Effector memory CD8-positive, alpha-beta T cell (primary cell): ENCODE results near the gene SERINC5.
"Not testable (repeated sequence)": the region's sequence is repeated elsewhere in the genome, so short reads cannot be mapped to it uniquely, and the experiment has no call there.

Experiments
- ATAC-seq: fragments of 150-1000 bp; cut with Tn5 transposase; replicated peaks from 2 replicates; pipeline ENCODE4 v1.10.0; 2021; ENCODE audit warnings: mild to moderate bottlenecking, moderate library complexity
- DNase-seq, 3 experiments: peaks; one replicate each; pipeline ENCODE4 v3.0.0; 2021
- H3K27ac Mint-ChIP-seq, 2 donors: one replicate each; pipeline ENCODE4 v1.8.0; 2022; ENCODE audit warnings: mild to moderate bottlenecking in 2 of 2, mixed read lengths in 2 of 2, moderate library complexity in 2 of 2
- H3K27me3 Mint-ChIP-seq, 2 donors: one replicate each; pipeline ENCODE4 v1.8.0; 2022; ENCODE audit warnings: mixed read lengths in 2 of 2
- H3K36me3 Mint-ChIP-seq: one replicate; pipeline ENCODE4 v1.8.0; 2022; ENCODE audit warnings: mild to moderate bottlenecking, moderate library complexity, mixed read lengths; ENCODE audit not compliant: insufficient read depth
- H3K4me1 Mint-ChIP-seq, 2 donors: one replicate each; pipeline ENCODE4 v1.8.0; 2022; ENCODE audit warnings: low read depth in 2 of 2, mixed read lengths in 2 of 2
- H3K4me3 Mint-ChIP-seq, 2 donors: one replicate each; pipeline ENCODE4 v1.8.0; 2022; ENCODE audit warnings: mild to moderate bottlenecking in 2 of 2, mixed read lengths in 2 of 2, moderate library complexity in 2 of 2
- H3K9me3 Mint-ChIP-seq, 2 donors: one replicate each; pipeline ENCODE4 v1.8.0; 2022; ENCODE audit warnings: mixed read lengths in 2 of 2

Gene SERINC5

GRCh38 chr5:80139466-80139972, 116.3 kb downstream of the SERINC5 start:
- DNase-seq (no peak), ATAC-seq (no peak)
- H3K4me3 Mint-ChIP-seq = peak overlapping the region in 1 of 2 donors; percentile 34
- peak overlapping the region; percentile 70 to 76 for H3K27ac Mint-ChIP-seq
- no peaks in the 10 kb centered on the region for H3K27me3 Mint-ChIP-seq
- peaks cover 36 to 43% of the 10 kb centered on the region in 2 donors for H3K4me1 Mint-ChIP-seq
- H3K36me3 Mint-ChIP-seq = peaks cover 15% of the 10 kb centered on the region
- H3K9me3 Mint-ChIP-seq = no peaks in the 10 kb centered on the region

- Mint-ChIP-seq H3K4me1 (peaks cover 37 to 43% of the 10 kb centered on the region in 2 donors), H3K9me3 (no peaks in the 10 kb centered on the region), H3K4me3 (no peak overlapping the region), H3K27ac (peak overlapping the region; percentile 51 to 70), H3K36me3 (peaks cover 10% of the 10 kb centered on the region), H3K27me3 (no peaks in the 10 kb centered on the region)
- ATAC-seq (no peak), DNase-seq (no peak)
These were observed 117.4 kb downstream of the SERINC5 start for GRCh38 chr5:80138486-80138885.

- peak; percentile 13 for ATAC-seq
- H3K9me3 Mint-ChIP-seq, DNase-seq, H3K27me3 Mint-ChIP-seq, H3K36me3 Mint-ChIP-seq: not testable (repeated sequence)
- Mint-ChIP-seq H3K27ac (peak overlapping the region; percentile 89 to 93), H3K4me3 (peak overlapping the region; percentile 59 to 68), H3K4me1 (peaks cover 36 to 40% of the 10 kb centered on the region in 2 donors)
These were observed 119.0 kb downstream of the SERINC5 start for GRCh38 chr5:80136798-80137197.

GRCh38 chr5:80134876-80135275, 121.0 kb downstream of the SERINC5 start:
- Mint-ChIP-seq H3K36me3 (peaks cover 7% of the 10 kb centered on the region), H3K27ac (peak overlapping the region; percentile 89 to 93), H3K27me3 (no peaks in the 10 kb centered on the region), H3K4me1 (peaks cover 29 to 30% of the 10 kb centered on the region in 2 donors), H3K4me3 (peak overlapping the region; percentile 59 to 68), H3K9me3 (no peaks in the 10 kb centered on the region)
- no peak for ATAC-seq
- no peak for DNase-seq

- H3K4me1 Mint-ChIP-seq = peaks cover 21 to 24% of the 10 kb centered on the region in 2 donors
- ATAC-seq (no peak), DNase-seq (no peak)
- H3K9me3 Mint-ChIP-seq = no peaks in the 10 kb centered on the region
- H3K4me3 Mint-ChIP-seq = no peak overlapping the region
- H3K27ac Mint-ChIP-seq = no peak overlapping the region
- H3K27me3 Mint-ChIP-seq = no peaks in the 10 kb centered on the region
- H3K36me3 Mint-ChIP-seq = peaks cover 4% of the 10 kb centered on the region
These were observed 126.7 kb downstream of the SERINC5 start for GRCh38 chr5:80129146-80129545.

- Mint-ChIP-seq H3K9me3 (no peaks in the 10 kb centered on the region), H3K36me3 (peaks cover 4% of the 10 kb centered on the region), H3K4me3 (no peak overlapping the region), H3K4me1 (peaks cover 21% of the 10 kb centered on the region in 2 donors), H3K27me3 (no peaks in the 10 kb centered on the region), H3K27ac (no peak overlapping the region)
- ATAC-seq (no peak), DNase-seq (no peak)
These were observed 127.7 kb downstream of the SERINC5 start for GRCh38 chr5:80128141-80128540.

GRCh38 chr5:80127116-80127552, 128.7 kb downstream of the SERINC5 start:
- Mint-ChIP-seq H3K9me3 (no peaks in the 10 kb centered on the region), H3K27ac (no peak overlapping the region), H3K27me3 (no peaks in the 10 kb centered on the region), H3K36me3 (peaks cover 4% of the 10 kb centered on the region), H3K4me3 (no peak overlapping the region), H3K4me1 (peaks cover 17 to 21% of the 10 kb centered on the region in 2 donors)
- DNase-seq (no peak), ATAC-seq (peak; percentile 31)

- peak; percentile 61 for ATAC-seq
- no peaks in the 10 kb centered on the region for H3K9me3 Mint-ChIP-seq
- H3K4me1 Mint-ChIP-seq = peaks cover 17 to 21% of the 10 kb centered on the region in 2 donors
- H3K27me3 Mint-ChIP-seq = no peaks in the 10 kb centered on the region
- peak overlapping the region in 1 of 2 donors; percentile 5 for H3K4me3 Mint-ChIP-seq
- no peaks in the 10 kb centered on the region for H3K36me3 Mint-ChIP-seq
- no peak for DNase-seq
- peak overlapping the region in 1 of 2 donors; percentile 5 for H3K27ac Mint-ChIP-seq
These were observed 129.8 kb downstream of the SERINC5 start for GRCh38 chr5:80125962-80126480.

GRCh38 chr5:80125022-80125961, 130.6 kb downstream of the SERINC5 start:
- DNase-seq (no peak), ATAC-seq (no peak)
- no peaks in the 10 kb centered on the region for H3K36me3 Mint-ChIP-seq
- H3K4me1 Mint-ChIP-seq = peaks cover 17 to 21% of the 10 kb centered on the region in 2 donors
- peak overlapping the region in 1 of 2 donors; percentile 5 for H3K4me3 Mint-ChIP-seq
- peak overlapping the region in 1 of 2 donors; percentile 5 for H3K27ac Mint-ChIP-seq
- H3K9me3 Mint-ChIP-seq = no peaks in the 10 kb centered on the region
- no peaks in the 10 kb centered on the region for H3K27me3 Mint-ChIP-seq

- no peak for ATAC-seq
- H3K27me3 Mint-ChIP-seq = no peaks in the 10 kb centered on the region
- DNase-seq = no peak
- no peaks in the 10 kb centered on the region for H3K36me3 Mint-ChIP-seq
- H3K9me3 Mint-ChIP-seq = no peaks in the 10 kb centered on the region
- peaks cover 17 to 21% of the 10 kb centered on the region in 2 donors for H3K4me1 Mint-ChIP-seq
- peak overlapping the region in 1 of 2 donors; percentile 44 for H3K27ac Mint-ChIP-seq
- no peak overlapping the region for H3K4me3 Mint-ChIP-seq
These were observed 131.5 kb downstream of the SERINC5 start for GRCh38 chr5:80124121-80124918.

- no peak for DNase-seq
These were observed 133.3 kb downstream of the SERINC5 start for GRCh38 chr5:80122579-80122978.

GRCh38 chr5:80119372-80119771, 136.5 kb downstream of the SERINC5 start:
- no peak overlapping the region for H3K4me3 Mint-ChIP-seq
- H3K27ac Mint-ChIP-seq = no peak overlapping the region
- peaks cover 10% of the 10 kb centered on the region for H3K36me3 Mint-ChIP-seq
- peaks cover 10 to 16% of the 10 kb centered on the region in 2 donors for H3K4me1 Mint-ChIP-seq
- no peak for DNase-seq
- no peaks in the 10 kb centered on the region for H3K27me3 Mint-ChIP-seq
- no peaks in the 10 kb centered on the region for H3K9me3 Mint-ChIP-seq
- no peak for ATAC-seq

More at GRCh38 chr5:80122579-80122978, 133.3 kb downstream of the SERINC5 start:
- Mint-ChIP-seq H3K4me1 (peaks cover 17 to 20% of the 10 kb centered on the region in 2 donors), H3K36me3 (no peaks in the 10 kb centered on the region), H3K9me3 (no peaks in the 10 kb centered on the region), H3K27ac (no peak overlapping the region), H3K4me3 (no peak overlapping the region), H3K27me3 (no peaks in the 10 kb centered on the region)
- no peak for ATAC-seq

GRCh38 chr5:80117446-80117845, 138.4 kb downstream of the SERINC5 start:
- no peak overlapping the region for H3K27ac Mint-ChIP-seq
- peaks cover 10% of the 10 kb centered on the region for H3K36me3 Mint-ChIP-seq
- no peaks in the 10 kb centered on the region for H3K27me3 Mint-ChIP-seq
- peaks cover 10 to 12% of the 10 kb centered on the region in 2 donors for H3K4me1 Mint-ChIP-seq
- ATAC-seq (peak; percentile 19), DNase-seq (no peak)
- no peaks in the 10 kb centered on the region for H3K9me3 Mint-ChIP-seq
- no peak overlapping the region for H3K4me3 Mint-ChIP-seq
